GM19328 (cell line): ENCODE measurements around the gene KCNF1.

Experiments
- ATAC-seq: cut with Tn5 transposase; IDR thresholded peaks from one replicate; pipeline ENCODE4 v1.9.1; 2021; ENCODE audit warnings: mild to moderate bottlenecking, moderate library complexity; ENCODE audit not compliant: unreplicated experiment

Gene KCNF1

DNA sequence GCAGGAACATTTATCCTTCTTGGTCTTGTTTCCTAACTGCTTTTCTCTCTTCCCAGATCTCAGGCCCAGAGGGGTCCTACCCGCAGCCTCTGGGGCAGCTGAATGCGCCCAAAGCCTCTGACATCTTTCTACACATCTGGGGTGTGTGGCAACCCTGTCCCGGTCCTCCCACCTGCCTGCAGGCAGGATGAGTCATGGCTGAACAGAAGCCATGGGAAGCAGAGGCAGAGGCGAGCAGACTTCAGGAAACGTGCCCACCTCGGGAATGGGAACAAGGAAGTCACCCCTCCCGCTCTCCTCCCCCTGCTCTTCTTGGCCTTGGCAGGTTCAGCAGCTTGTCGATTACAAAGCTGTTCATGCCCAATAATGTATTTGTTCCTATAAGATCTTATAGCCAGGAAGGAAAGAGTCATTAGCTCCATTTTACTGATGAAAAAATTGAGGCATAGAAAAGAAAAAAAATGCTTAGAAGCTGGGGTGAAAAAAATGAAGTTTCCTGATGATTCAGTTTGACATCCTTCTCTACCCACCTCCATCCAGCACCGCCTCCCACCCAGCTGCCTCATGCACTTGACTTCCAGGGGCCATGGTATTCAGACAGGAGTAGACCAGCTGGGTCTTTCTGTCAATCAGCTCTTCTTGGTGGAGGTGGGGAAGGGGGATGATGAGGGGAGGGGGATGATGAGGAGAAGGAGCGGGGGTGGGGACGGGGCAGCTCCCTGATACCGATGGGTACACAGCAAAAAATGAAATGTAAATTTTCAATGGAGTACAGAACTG lies 10.4 kb upstream of the KCNF1 start:
- ATAC-seq = no peak

DNA sequence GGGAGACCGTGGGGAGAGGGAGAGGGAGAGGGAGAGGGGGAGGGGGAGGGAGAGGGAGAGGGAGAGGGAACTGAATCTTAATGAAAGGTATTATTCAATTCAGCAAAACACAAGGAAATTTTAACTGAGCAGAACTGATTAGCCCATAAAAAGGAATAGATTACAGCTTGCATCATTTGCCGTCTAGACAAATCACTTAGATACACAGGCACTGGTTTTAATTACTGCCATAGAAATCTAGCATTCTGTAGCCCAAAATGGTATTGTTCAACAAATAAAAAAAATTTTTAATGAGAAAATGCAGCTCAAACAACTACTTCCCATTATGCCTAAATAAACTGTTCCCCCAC lies 7.9 kb upstream of the KCNF1 start:
- no peak for ATAC-seq

DNA sequence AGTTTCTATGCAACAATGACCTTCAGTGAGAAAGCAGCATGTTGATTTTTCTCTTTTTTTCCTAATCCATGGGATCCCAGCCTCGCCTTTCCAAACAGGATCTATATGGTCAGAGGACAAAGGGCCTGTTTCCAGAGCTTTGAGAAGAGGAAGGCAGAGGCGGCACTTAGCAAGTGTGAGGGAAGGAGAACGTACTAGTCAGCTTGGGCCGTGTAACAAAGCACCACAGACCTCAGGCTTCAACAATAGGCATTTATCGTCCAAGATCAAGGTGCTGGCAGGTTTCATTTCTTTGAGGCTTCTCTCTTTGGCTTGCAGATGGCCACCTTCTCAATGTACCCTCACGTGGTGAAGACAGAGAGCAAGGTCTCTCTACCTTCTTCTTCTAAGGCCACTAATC lies 7.3 kb upstream of the KCNF1 start:
- ATAC-seq = no peak

DNA sequence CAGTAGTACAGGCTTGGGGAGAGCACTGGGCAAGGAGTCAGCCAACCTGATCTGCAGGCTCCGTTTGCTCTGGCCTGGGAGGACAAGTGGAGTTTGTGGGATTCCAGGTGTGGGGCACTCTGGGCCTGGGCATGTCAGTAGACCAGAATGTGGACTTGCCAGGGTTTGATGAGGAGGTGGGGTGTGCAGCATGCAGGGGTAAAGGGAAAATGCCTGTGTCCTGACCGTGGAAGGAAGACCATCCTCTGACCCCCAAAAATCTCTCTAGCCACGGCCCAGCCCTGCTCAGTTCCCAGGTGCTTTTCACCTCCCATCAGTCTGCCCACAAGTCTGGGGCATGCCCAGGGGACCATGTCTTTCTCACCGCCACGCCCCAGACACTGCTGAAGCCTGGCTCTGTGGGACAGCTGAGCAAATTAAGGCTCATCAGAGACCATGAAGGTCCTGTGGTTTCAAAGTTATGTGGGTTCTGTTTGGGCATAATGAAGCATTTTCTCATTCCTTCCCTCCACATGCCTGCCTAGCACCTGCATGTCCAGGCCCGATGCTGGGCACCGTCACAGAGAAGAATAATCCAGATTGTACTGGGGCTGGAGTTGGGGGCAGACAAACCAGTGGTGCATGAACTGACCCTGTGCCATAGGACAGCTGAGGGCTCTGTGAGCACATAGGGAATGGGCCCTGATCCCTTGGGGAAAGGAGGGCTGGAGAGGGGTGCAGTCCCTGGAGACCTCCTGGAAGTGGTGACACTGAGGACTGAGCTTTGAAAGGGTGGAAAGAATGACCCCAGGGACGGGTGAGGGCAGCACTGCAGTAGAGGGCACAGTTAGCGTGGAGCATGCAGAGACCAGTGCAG lies 6.5 kb upstream of the KCNF1 start:
- no peak for ATAC-seq

DNA sequence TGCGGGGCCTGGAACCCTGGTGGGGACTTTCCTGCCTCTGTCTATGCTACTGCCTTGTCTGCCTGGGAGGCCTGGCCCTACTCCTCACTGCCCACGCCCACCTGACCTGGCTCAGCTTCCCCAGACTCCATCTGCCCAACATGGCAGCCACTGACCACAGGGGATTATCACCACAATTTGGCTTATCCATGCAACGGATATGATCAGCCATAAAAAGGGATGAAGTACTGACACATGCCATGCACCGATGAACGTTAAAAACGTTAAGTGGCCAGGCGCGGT lies 5.9 kb upstream of the KCNF1 start:
- no peak for ATAC-seq

DNA sequence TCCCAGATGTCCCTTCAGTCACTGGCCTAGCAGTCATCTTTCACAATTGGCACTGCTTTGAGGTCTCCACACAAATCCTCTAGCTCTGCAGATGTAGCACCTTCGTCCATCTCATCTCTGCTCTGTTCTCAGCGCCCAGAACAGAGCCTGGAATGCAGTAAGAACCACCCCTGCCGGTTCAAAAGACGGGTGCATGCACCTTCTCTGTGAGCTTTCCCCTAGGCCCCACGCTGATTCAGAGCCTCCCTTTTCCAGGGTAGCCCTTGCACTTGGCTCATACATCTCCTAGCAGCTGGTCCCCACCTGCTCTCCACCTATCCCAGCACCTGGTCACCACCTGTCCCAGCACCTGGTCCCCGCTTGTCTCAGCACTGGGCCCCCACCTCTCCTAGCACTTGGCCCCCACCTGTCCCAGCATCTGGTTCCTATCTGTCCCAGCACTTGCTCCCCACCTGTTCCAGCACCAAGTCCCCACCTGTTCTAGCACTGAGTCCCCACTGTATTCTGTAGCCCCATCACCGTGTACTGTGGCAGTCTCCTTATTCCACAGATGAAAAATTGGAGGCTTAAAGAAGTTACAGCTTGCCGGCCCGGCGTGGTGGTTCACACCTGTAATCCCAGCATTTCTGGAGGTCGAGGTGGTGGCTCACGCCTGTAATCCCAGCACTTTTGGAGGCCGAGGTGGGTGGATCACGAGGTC lies 4.7 kb upstream of the KCNF1 start:
- ATAC-seq = no peak

DNA sequence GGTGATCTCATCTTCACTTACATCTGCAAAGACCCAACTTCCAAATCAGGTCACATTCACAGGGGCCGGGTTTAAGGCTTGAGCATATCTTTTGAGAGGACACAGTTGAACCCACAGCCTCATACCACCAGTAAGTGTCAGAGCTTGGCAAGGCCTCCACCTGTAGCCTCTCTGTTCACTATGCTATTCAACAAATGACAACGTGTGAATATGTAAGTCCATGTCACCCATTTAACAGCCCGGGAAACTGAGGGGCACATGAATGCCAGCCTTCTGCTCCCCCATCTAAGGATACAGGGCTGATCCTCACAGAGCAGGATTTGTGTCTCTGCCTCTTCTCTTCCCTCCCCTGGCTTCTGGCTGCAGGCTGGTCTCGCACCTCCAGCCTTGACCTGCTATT lies 3.5 kb upstream of the KCNF1 start:
- no peak for ATAC-seq

DNA sequence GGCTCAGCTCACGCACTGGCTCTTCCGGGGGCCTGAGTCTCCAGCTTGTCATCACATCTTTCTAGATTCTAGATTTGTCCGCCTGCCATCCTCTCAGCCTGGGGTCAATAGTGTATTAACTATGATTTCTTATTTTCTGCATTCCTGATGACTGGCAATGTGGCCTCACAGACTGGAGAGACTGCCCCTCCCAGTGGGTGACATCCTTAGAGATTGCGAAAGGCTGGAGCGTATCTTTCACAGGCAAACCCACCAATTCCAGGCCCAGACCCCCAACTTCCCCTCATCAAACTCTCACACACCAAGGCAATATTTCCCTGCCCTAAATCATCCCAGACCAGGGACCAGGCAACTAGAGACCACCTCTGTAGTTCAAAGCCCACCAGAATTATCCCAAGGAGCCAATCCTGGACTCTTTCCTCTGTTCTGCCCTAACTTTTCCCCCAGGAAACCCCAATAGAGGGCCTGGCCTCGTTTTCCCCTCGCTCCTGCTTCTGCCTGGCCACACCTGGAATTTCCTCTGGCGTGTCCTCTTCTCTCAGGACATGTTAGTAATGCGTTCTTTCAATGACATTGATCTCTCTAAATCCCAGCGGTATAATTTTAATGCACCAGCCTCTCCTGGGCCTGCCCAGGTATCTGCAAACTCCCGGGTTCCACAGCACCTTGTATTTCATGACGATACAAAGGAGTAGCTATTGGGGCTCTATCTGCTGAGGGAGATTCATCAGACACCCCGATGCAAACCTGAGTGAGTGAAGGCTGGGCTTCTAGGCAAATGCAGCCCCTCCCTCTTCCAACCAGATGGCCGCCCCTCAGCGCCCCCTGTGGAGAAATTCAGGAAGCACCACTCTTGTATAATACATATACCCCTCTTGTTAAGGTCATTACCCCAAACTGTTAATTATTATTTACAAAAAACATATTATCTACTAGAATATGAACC lies 2.4 kb upstream of the KCNF1 start:
- ATAC-seq = no peak

DNA sequence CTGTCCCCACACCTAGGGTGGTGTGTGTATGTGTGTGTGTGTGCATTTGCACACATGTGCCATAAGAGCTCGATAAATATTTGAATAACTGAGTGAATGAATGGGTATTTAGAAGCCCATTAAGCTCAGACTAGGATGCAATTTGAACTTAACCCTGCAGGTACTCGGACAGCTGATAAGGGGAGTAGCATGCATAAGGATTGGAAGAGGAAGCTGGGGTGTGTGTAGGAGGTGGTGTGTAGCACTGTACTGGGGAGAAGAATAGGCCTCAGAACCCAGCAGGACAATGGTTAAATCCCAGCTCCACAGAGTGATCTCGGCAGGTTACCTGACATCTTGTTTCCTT lies 1.8 kb upstream of the KCNF1 start:
- no peak for ATAC-seq

DNA sequence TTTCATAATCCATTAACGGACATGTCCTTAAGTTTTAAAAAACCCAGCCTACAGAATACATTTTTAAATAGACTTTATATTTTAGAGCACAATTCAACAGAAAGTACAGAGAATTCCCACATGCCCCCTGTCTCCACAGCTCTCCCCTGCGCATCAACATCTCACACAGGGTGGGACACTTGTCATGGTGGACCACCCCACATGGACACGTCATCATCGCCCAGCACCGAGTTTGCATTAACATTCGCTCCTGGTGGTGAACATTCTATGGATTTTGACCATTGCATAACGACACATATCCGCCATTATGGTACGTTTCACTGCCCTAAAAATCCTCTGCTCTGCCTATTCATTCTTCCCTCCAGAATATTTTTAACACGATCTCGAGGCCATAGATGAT lies 1.1 kb upstream of the KCNF1 start:
- no peak for ATAC-seq

DNA sequence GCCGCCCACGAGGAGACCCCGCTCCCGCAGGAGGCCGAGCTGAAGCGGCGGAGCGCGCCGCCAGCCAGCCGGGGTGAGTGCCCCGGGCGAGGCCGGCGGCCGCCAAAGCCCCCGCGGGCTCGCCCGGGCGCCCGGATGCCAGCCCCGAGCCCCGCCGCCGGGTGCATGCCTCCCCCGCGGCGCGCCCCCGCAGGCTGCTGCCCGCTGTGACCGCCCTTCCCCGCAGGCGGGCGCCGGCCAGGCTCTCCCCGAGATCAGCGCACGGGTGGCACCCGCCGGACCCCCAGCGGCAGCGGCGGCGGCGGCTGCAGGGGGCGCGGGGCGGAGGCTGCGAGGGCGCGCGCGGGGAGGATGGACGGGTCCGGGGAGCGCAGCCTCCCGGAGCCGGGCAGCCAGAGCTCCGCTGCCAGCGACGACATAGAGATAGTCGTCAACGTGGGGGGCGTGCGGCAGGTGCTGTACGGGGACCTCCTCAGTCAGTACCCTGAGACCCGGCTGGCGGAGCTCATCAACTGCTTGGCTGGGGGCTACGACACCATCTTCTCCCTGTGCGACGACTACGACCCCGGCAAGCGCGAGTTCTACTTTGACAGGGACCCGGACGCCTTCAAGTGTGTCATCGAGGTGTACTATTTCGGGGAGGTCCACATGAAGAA lies 470 bp downstream of the KCNF1 start:
- ATAC-seq = no peak

DNA sequence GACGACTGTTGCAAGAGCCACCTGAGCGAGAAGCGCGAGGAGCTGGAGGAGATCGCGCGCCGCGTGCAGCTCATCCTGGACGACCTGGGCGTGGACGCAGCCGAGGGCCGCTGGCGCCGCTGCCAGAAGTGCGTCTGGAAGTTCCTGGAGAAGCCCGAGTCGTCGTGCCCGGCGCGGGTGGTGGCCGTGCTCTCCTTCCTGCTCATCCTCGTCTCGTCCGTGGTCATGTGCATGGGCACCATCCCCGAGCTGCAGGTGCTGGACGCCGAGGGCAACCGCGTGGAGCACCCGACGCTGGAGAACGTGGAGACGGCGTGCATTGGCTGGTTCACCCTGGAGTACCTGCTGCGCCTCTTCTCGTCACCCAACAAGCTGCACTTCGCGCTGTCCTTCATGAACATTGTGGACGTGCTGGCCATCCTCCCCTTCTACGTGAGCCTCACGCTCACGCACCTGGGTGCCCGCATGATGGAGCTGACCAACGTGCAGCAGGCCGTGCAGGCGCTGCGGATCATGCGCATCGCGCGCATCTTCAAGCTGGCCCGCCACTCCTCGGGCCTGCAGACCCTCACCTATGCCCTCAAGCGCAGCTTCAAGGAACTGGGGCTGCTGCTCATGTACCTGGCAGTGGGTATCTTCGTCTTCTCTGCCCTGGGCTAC lies 1.2 kb downstream of the KCNF1 start:
- no peak for ATAC-seq

DNA sequence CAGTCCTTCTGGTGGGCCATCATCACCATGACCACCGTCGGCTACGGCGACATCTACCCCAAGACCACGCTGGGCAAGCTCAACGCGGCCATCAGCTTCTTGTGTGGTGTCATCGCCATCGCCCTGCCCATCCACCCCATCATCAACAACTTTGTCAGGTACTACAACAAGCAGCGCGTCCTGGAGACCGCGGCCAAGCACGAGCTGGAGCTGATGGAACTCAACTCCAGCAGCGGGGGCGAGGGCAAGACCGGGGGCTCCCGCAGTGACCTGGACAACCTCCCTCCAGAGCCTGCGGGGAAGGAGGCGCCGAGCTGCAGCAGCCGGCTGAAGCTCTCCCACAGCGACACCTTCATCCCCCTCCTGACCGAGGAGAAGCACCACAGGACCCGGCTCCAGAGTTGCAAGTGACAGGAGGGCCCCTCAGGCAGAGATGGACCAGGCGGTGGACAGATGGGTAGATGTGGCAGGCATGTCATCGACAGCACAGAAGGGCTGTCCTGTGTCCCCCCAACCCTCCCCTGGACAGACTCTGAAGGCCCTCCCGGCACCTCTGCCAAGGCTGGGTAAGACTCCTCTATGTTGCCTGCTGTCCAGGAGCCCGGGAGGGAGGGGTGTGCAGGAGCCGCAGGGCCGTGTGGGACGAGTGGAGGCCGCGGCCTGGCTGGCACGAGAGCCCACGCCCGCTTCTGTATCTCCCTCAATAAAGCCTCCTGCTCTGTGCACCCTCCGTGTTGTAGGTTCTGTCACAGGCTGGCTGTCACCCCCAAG lies 2.0 kb downstream of the KCNF1 start:
- ATAC-seq = no peak

DNA sequence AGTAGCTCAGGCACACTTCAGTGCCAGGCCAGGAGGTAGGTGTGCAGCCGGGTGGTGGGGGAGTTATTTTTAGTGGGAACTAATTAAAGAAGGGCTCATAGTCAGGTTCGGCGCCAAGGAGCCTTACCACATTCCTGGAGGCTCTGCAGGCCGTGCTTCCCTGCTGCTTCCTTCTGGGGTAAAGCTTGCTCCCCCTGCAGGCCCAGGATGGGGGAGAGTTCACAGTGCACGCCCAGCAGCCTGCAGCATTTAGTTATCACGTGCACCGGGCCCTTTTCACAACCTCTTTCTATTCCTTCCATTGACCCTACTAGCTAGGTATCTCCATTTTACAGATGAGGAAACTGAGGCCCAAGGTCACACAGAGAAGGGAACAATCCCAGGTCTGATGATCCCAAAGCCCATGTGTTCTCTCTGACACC lies 2.5 kb downstream of the KCNF1 start:
- ATAC-seq = no peak

DNA sequence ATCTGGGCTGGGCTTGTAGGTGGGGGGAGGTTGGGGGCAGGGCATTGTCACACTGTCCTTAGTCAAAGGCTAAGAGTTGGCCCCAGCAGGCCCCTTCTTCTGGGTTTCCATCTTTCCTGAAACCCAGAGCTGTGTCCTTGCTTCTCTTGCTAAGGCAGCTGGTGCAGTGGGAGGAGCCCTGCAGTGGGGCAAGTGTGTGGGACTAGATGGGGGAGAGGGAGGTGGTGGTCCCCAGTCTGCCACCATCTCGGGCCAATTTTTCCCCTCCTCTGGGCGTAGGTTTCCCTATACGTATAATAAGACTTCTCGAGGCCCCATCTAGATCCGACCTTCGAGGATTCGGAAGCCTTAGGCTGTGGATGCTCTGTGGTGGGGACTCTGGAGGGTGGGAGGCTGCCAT lies 3.5 kb downstream of the KCNF1 start:
- ATAC-seq = no peak

DNA sequence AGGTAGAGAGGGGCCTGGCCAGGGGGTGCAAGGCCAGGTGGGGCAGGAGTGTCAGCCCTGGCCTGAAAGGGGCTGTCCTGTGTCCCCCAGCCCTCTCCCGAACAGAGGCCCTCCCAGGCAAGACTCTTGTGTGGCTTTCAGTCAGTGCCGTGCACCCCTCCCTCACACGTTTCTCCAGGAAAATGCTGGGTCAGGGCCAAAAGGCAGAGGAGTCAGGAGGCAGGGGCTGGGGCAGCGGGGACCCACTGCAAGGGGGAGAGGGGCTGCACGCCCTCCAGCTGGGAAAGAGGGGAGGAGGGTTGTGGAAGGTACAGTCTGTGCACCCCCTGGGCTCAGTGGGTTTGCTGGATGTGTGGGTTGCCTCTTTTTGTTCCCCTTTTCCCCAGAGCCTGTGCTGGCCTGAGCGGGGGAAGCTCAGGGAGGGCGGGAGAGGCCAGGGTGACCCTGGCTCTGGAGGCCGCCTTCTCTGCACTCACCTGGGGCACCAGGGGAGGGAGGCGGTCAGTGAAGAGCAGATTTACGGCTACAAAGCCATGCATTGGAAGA lies 4.1 kb downstream of the KCNF1 start:
- no peak for ATAC-seq

DNA sequence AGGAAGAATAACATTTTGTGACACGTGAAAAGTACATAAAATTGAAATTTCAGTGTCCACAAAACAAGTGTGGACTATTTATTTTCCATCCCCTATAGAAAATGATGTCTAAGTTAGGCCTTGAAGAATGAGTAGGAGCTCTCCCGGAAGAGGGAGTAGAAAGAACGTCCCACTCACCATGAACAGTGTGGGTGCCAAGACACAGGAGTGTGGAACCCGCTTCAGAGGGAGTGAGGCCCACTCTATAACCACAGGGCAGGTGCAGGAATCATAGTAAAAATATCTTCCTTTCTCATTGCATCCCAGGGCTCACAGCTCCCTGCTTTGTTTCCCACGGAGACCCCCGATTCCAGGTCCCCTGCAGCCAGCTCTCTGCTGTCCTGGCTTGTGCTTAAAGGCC lies 5.2 kb downstream of the KCNF1 start:
- no peak for ATAC-seq

DNA sequence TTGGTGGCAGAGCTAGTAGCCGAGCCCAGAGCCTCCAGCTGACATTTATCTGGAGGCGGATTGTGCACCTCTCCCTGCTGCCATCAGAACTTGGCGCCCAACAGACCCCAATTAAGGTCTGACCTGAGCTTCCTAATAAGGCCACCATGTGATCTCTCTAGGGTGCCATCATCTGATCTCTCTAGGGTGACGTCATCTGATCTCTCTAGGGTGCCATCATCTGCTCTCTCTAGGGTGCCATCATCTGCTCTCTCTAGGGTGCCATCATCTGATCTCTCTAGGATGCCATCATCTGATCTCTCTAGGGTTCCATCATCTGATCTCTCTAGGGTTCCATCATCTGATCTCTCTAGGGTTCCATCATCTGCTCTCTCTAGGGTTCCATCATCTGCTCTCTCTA lies 6.2 kb downstream of the KCNF1 start:
- no peak for ATAC-seq
